Karpas-422 (cell line): ENCODE data around the gene RELB. TPM values are rescaled to one million over a fixed set of nuclear protein-coding genes. Genes with fewer than 3 reads are reported as not detected.

ENCODE experiments used
- DNase-seq: peaks from one replicate; pipeline ENCODE4 v3.0.0-alpha.2; 2015
- H2AFZ ChIP-seq: fragments of 200-600 bp; sonication (generic); 2 replicates; pipeline ENCODE4 v1.6.1; 2014; ENCODE audit warnings: antibody characterized with exemption, low read length, mixed read lengths
- H3K27ac ChIP-seq: fragments of 200-600 bp; sonication (generic); 2 replicates; pipeline ENCODE4 v1.5.1; 2014; ENCODE audit warnings: mild to moderate bottlenecking, low read length, moderate library complexity
- H3K27me3 ChIP-seq: fragments of 200-600 bp; sonication (generic); 2 replicates; pipeline ENCODE4 v1.6.1; 2014; ENCODE audit warnings: low read length, mixed read lengths
- H3K36me3 ChIP-seq: fragments of 200-600 bp; sonication (generic); 2 replicates; pipeline ENCODE4 v1.6.1; 2014; ENCODE audit warnings: low read length, mixed read lengths; ENCODE audit not compliant: insufficient read depth
- H3K4me1 ChIP-seq: fragments of 200-600 bp; sonication (generic); 2 replicates; pipeline ENCODE4 v1.6.1; 2014; ENCODE audit warnings: mild to moderate bottlenecking, low read length, mixed read lengths
- H3K4me2 ChIP-seq: fragments of 200-600 bp; sonication (generic); 2 replicates; pipeline ENCODE4 v1.6.1; 2014; ENCODE audit warnings: low read length, low read depth, mild to moderate bottlenecking; ENCODE audit not compliant: poor library complexity, severe bottlenecking
- H3K4me3 ChIP-seq: fragments of 200-600 bp; sonication (generic); 2 replicates; pipeline ENCODE4 v1.5.1; 2014; ENCODE audit warnings: mild to moderate bottlenecking, antibody characterized with exemption, low read length, mixed read lengths
- H3K79me2 ChIP-seq: fragments of 200-600 bp; sonication (generic); 2 replicates; pipeline ENCODE4 v1.6.1; 2014; ENCODE audit warnings: mild to moderate bottlenecking, low read length, mixed read lengths
- H3K9ac ChIP-seq: fragments of 200-600 bp; sonication (generic); 2 replicates; pipeline ENCODE4 v1.6.0; 2014; ENCODE audit warnings: low read length
- H3K9me2 ChIP-seq: fragments of 200-600 bp; sonication (generic), shearing (Covaris generic); replicated peaks from 2 replicates; pipeline ENCODE4 v1.6.0; 2014; ENCODE audit warnings: mild to moderate bottlenecking, low read length, moderate library complexity; ENCODE audit not compliant: insufficient read depth
- H3K9me3 ChIP-seq: fragments of 300-700, 200-600 bp; sonication (generic); 2 replicates; pipeline ENCODE4 v1.6.1; 2014; ENCODE audit warnings: low read length, mixed read lengths
- H4K20me1 ChIP-seq: fragments of 200-600 bp; sonication (generic); 2 replicates; pipeline ENCODE4 v1.6.1; 2014; ENCODE audit warnings: mild to moderate bottlenecking, antibody characterized with exemption, low read length, low read depth; ENCODE audit not compliant: insufficient read depth
- total RNA-seq: library from RNA; depleted of rRNA; stranded (reverse); fragments of >200 nt; shearing (Covaris generic); gene quantifications from 2 replicates; pipeline ENCODE4 v1.2.3, GENCODE V29; 2014; ENCODE audit warnings: low replicate concordance

Gene RELB
- total RNA-seq, 1 experiment from 2014 or later = 0.63 TPM

DNA sequence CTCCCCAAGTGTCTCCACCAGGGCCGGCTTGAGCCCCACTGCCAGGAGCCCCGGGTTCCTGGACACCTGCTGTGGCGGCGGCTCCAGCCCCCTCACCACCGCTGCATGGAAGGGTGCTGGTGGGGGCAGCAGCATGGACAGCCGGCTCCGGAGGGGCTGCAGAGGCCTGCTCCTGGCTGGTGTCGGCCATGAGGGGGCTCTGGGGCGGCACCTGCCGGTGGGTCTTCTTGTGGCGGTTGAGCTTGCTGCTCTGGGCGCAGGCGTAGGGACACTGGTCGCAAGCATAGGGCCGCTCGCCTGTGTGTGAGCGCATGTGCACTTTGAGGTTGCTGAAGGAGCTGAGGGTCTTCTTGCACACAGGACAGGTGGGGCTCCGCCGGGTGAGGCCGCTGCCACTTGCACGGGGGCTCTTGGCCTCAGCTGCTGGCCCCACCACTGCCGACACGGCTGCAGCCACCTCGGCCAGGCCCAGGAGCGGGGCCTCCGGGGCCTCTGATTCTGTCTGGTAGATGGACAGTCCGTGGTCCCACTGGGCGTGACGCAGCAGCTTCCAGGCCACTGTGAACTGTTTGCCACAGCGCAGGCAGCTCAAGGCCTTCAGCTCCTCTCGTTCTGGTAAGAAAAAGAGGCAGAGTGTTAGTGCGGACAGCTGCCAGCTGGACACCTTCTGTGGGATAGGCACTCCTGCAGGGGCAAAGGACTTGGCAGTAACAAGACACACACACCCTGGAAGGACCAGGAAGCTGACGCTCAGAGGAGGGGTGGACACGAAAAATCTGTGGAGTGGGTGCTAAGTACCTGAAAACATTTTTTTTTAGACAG, 70.9 kb downstream of the RELB start:
- H3K9me2 ChIP-seq = no peaks in the 10 kb centered on the region
- H3K4me1 ChIP-seq = peaks cover 47% of the 10 kb centered on the region
- H3K4me2 ChIP-seq = no peak overlapping the region
- peaks cover 9% of the 10 kb centered on the region for H3K36me3 ChIP-seq
- no peak overlapping the region for H3K4me3 ChIP-seq
- H3K27ac ChIP-seq = no peak overlapping the region; the same call in 1 of the 2 replicates
- no peak overlapping the region for H2AFZ ChIP-seq
- H3K79me2 ChIP-seq = peaks cover 27% of the 10 kb centered on the region
- no peak overlapping the region for H3K9ac ChIP-seq
- no peaks in the 10 kb centered on the region for H3K9me3 ChIP-seq
- no peak for DNase-seq
- H3K27me3 ChIP-seq = no peaks in the 10 kb centered on the region
- peaks cover 48% of the 10 kb centered on the region for H4K20me1 ChIP-seq

DNA sequence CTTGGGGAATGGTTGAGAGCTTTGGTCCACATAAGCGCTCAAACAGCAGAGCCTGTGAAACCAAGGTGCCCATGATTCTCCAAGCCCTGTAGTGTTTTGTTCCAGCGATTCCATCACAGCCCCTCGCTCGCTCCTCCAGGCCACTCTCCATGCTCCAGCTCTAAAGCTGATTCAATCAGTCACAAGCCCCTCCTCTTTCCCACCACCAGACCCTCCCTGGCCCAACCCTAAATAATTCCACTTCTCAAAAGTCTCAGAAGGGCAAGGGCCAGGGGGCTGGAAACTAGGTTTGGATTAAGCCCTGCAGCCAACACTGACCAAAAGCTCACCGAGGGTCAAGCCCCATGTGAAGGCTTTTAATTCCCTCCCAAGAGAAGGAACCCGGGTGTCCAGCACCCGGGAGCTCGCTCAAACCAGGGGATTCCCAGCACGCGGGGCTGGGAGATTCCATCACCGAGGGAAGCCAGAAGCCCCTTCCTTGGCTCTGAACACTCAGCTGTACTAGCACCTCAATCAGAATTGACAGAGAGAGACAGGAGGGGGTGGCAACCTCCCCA, 73.6 kb downstream of the RELB start:
- Histone ChIP-seq H3K27me3 (no peaks in the 10 kb centered on the region), H3K79me2 (peaks cover 47% of the 10 kb centered on the region), H3K4me2 (peak overlapping the region; percentile 100), H4K20me1 (peaks cover 41% of the 10 kb centered on the region), H3K9me3 (no peaks in the 10 kb centered on the region), H3K9ac (peak overlapping the region; percentile 75), H3K9me2 (no peaks in the 10 kb centered on the region), H3K4me1 (peaks cover 63% of the 10 kb centered on the region), H3K27ac (peak overlapping the region; percentile 95), H2AFZ (no peak overlapping the region), H3K36me3 (peaks cover 9% of the 10 kb centered on the region), H3K4me3 (peak overlapping the region; percentile 84)
- no peak for DNase-seq

DNA sequence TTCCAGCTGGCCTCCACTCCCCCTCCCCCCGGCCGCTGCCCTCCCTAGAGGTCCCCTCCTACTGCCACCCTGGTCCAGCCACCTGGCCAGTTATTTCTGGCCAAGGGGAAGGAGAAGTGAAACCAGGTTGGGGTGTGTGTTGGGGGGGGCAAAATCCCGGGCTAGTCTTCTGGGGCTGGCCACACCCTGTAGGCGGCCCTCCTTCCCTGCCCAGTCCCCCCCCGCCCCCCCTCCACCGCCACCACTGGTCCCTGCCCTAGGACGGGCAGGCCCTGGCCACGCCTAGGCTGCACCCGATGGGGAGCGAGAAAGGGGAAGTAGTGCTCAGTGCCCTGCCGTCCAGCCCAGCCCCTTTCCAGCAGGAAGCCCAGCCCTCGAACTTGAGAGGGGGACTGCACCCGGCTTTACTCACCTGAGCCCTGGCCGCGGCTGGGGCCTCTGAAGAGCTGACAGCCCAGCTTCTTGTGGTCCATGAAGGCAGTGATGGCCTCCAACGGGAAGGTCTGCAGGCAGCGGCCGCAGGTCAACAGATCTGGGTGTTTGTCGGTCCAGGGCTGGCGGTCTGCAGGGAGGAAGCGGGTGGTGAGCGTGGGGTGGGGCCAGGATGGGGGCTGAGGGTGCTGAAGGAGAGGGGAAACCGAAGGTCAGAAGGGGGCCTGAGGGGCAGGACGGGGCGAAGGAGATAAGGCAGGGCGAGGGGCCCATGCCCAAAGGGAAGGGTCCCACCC, 74.2 kb downstream of the RELB start:
- no peaks in the 10 kb centered on the region for H3K27me3 ChIP-seq
- peaks cover 53% of the 10 kb centered on the region for H3K79me2 ChIP-seq
- no peak overlapping the region for H2AFZ ChIP-seq
- H3K36me3 ChIP-seq = peaks cover 9% of the 10 kb centered on the region
- no peaks in the 10 kb centered on the region for H3K9me3 ChIP-seq
- peak overlapping the region; percentile 98 for H3K4me3 ChIP-seq
- H3K4me2 ChIP-seq = peak overlapping the region; percentile 100
- H3K9ac ChIP-seq = peak overlapping the region; percentile 94
- H3K9me2 ChIP-seq = no peaks in the 10 kb centered on the region
- H3K27ac ChIP-seq = peak overlapping the region; percentile 96
- H4K20me1 ChIP-seq = peaks cover 38% of the 10 kb centered on the region
- peaks cover 66% of the 10 kb centered on the region for H3K4me1 ChIP-seq
- DNase-seq = peak; percentile 97

DNA sequence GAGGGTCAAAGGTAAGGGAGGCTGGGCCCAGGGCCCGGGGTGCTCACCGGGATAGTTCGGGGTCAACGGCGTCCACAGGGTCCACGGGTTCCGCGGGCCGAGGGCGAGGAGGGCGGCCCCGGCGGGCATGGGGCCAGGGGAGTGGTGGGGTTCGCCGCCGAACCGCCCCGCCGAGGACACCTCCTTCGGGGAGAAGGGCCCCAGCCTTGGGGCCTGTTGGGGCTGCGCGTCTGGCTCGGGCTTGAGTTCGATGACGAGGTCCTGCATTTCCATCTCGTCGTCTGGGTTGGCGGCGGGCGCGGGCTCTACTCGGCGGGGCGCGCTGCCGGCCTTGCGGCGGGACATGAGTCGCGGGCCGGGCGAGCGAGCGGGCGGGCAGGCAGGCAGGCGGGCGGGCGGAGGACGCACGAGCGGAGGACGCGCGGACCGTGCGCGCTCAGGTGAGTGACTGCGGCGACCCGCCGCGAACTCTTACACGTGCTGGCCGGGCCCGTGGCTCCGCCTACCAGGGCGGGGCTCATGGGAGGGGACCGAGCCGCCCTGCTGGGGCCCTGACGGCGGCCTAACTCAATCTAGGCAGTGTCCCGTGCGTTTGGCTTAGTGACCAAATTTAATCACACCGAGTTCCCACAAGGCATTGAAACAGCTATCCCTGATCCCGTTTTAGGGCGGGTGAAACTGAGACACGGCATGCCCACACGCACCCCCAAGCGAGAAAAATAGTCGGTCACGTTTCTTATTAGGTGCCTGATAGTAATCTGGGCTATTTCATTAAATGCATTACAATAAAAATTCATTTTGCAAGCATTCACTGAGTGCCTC, 75.0 kb downstream of the RELB start, which contains the start of gene ZNF296:
Gene ZNF296, minus strand, starts transcription at position 450 of the 822 bp plus-strand sequence. Its CDS starts 105 bp downstream, at position 345.
- H3K9me2 ChIP-seq = no peaks in the 10 kb centered on the region
- H3K27ac ChIP-seq = peak within 1 kb of the TSS; percentile 96
- H3K9me3 ChIP-seq = no peaks in the 10 kb centered on the region
- H4K20me1 ChIP-seq = peaks cover 31% of the 10 kb centered on the region
- no peaks in the 10 kb centered on the region for H3K27me3 ChIP-seq
- H3K79me2 ChIP-seq = peaks cover 61% of the 10 kb centered on the region
- peak within 1 kb of the TSS; percentile 86 for H3K4me2 ChIP-seq
- peak within 1 kb of the TSS; percentile 94 for H3K9ac ChIP-seq
- no peak within 1 kb of the TSS for H2AFZ ChIP-seq
- H3K4me1 ChIP-seq = peaks cover 64% of the 10 kb centered on the region
- H3K4me3 ChIP-seq = peak within 1 kb of the TSS; percentile 98
- peaks cover 14% of the 10 kb centered on the region for H3K36me3 ChIP-seq
- DNase-seq = peak; percentile 94

DNA sequence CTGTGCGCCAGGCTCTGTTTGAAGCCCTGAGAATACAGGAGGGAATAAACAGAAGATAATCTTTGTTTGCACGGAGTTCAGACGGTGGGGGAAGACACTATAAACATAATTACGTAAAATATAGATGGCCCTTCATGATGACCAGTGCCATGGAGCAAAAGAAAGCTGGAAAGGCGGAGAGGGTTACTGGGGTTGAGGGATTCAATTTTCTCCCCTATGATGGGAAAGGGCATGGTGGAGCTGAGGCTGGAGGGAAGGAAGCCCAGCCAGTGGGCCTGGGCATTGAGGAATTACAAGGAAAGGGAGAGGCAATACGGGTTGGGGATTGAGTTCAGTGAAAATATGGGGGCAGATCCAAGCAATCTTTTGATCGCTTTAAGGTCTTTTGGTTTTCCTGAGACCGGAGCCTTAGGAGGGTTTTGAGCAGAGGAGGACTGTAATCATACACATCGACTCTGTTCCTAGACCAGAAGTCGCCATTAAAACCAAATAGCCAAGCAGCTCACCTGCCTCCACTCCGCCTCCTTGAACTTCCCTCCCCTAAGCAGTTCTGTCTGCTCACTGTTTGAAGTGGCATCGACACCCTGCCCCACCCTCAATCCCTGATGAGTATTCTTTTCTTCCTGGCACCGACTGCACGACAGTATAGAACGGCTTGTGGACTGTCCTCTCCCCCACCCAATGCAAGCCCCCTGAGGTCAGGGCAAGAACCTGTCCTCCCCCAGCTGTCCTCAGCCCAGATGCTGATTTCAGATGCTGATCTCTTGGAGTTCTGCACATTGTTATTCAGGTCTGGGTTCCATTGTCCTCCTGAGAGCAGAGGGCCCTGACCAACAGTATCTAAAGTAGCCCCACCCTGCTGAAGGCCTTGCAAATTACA, 75.8 kb downstream of the RELB start:
- peak overlapping the region; percentile 94 for H3K9ac ChIP-seq
- H3K36me3 ChIP-seq = peaks cover 23% of the 10 kb centered on the region
- peak overlapping the region; percentile 98 for H3K4me3 ChIP-seq
- no peaks in the 10 kb centered on the region for H3K9me3 ChIP-seq
- peaks cover 55% of the 10 kb centered on the region for H3K4me1 ChIP-seq
- peak overlapping the region; percentile 96 for H3K27ac ChIP-seq
- peak overlapping the region; percentile 86 for H3K4me2 ChIP-seq
- peak; percentile 45 for DNase-seq
- H3K9me2 ChIP-seq = no peaks in the 10 kb centered on the region
- no peak overlapping the region for H2AFZ ChIP-seq
- no peaks in the 10 kb centered on the region for H3K27me3 ChIP-seq
- H3K79me2 ChIP-seq = peaks cover 70% of the 10 kb centered on the region
- H4K20me1 ChIP-seq = peaks cover 28% of the 10 kb centered on the region

DNA sequence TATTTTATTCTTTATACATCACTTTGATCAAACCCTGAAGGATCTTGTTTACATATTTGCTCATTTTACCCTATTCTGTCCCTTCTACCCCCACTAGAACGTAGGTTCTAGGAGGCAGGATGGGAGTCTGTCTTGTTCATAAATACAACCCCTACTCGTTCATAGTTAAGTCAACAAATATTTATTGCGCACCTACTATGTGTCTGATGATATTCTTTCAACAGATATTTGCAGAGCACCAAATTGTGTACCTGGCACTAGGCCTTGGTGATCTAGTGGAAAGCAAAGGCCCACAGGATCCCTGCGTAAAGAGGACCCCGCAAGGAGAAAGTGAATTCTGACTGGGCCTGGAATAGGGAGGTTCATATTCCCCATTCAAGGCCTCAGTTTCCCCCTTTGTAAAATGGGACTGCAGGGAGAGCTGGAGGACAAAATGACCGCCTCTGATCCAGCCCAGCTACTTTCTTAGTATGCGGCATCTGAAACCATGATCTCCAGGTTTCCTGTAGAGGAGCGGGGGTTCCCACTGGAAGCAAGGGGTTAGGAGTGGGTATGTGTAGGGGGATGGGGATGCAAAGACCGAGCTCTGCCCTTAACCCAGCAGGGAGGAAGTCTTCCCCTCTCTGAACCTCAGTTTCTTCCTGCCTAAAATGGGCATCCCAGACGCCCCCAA, 77.3 kb downstream of the RELB start:
- Histone ChIP-seq H3K9me3 (no peaks in the 10 kb centered on the region), H3K9ac (peak overlapping the region; percentile 98), H3K36me3 (peaks cover 31% of the 10 kb centered on the region), H4K20me1 (peaks cover 24% of the 10 kb centered on the region), H3K79me2 (peaks cover 81% of the 10 kb centered on the region), H3K27ac (peak overlapping the region; percentile 96), H2AFZ (peak overlapping the region; percentile 20; the same call in 1 of the 2 replicates), H3K27me3 (no peaks in the 10 kb centered on the region), H3K9me2 (no peaks in the 10 kb centered on the region), H3K4me3 (peak overlapping the region; percentile 94), H3K4me2 (peak overlapping the region; percentile 91), H3K4me1 (peaks cover 47% of the 10 kb centered on the region)
- DNase-seq = no peak
